ENCODE measurements around the gene ITPRIP.

Gene ITPRIP

DNA sequence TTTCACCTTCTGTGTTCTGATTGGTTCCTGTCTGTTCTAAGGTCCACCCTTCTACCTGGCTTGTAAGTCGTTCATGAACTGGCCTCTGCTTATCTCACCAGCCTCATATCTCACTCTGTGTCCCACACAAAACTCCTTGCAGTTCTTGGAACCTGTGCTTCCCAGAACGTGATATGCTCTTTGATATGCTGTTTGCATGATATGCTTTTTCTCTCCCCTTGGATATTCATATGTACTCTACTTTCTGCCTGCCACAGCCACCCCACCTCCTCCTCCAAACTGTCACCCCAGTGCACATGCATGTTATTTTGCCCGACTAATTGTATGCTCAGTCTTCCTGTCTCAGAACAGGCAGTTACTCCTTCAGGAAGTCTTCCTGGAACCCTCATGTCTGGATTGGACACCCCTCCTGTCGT lies 1.9 kb upstream of the ITPRIP start:
- DNase-seq: no peak

- no peak for DNase-seq
These were observed 1.3 kb upstream of the ITPRIP start for GRCh38 chr10:104339469-104340110.

DNA sequence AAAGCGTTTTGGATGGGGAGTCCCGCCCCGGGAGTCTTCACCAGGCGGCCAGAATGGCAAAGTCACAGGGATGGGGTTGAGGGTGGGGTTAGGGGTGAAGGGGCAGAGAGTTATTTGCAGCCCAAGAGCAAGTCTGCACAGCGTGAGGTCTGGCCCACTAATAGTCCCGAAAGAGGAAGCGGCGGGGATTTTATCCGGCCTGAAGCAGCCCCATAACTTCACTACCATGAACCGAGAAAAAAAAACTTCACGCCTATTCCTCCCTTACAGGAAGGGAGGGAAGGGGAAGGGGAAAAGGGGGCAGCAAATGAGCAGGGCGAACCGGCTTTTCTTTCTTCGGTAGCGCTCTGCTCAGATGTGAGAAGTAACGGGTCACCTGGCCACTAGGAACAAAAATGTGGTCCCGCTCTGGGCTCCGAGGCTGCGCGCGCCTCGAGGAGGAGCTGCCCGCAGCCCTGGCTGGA lies 712 bp downstream of the ITPRIP start:
- DNase-seq: no peak

- no peak for DNase-seq
These were observed 1.3 kb downstream of the ITPRIP start for GRCh38 chr10:104336821-104337467.

- DNase-seq: peak; percentile 78
These were observed 3.2 kb downstream of the ITPRIP start for GRCh38 chr10:104334965-104335650.

- DNase-seq: no peak
These were observed 3.7 kb downstream of the ITPRIP start for GRCh38 chr10:104334561-104334960.

DNA sequence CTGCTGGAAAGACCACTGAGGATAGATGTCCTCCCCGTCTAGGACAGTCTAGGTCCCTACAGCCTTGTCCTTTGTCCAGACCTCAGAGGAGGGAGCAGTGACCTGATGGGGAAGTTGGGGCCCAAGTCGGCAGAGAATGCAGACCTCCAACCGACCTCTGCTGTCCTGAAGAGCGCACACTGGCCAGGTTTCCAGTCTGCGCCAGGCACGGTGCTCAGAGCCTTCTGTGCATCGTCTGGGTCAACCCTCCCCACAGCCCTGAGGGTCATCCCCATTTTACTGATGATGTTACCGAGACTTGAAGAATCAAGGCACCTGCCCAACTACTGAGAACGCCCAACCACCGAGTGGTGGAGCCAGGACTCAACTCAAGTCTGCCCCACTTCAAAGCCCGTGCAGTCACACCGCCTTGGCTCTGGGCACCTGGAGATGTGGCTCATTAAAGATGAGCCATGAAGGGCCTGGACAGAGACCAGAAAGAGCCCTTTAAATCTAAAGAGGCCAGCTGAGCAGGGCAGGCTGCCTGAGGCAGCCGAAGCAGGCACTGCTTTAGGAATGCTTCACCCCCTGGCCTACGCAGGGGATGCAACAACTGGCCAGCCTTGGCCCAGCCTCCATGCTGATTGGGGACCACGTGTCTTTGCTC lies 4.4 kb downstream of the ITPRIP start:
- DNase-seq: no peak

GRCh38 chr10:104333032-104333727 lies 5.1 kb downstream of the ITPRIP start:
- DNase-seq: no peak

GRCh38 chr10:104332243-104333031 lies 5.8 kb downstream of the ITPRIP start:
- no peak for DNase-seq

- DNase-seq: no peak
These were observed 6.9 kb downstream of the ITPRIP start for GRCh38 chr10:104331208-104331838.

DNA sequence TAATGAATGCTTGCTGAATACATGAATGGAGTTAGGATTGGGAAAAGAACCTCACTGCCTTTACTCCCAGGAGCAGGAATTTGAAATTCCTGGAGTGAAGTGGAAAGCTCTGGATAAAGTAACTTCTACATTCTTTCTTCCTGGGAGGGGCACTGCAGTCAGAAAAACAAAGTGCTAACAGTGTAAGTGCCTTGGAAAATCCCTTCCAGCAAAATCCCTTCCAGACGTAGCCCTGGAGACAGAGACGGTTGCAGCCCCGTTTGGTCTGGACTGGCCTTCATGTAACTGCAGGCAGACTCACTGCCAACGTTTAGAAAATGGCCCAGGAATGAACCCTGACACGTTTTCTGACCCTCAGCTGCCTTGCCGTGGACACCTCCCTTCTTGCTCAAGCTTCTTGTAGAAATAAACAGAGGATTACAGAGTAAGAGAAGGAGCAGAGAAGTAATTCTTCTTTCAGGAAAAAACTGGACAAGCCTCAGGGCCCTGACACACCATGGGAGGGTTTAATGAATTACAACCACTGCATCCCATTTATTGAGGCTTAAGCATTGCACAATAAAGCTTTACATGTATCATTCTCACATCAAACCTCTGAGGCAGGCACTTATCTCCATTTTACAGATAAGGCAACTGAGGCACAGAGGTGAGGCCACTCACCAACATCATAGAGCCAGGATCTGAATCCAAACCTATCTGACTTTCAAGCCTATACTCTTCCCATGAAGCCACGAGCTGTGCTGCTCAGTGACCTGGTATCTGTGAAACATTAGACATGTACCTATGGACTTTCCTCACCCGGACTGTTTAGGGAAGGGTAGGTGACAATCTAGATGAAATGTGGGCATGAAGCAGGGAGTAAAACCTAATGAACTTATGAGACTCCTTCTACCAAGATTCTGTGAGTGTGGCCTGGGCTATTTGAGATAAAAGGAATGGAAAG lies 7.8 kb downstream of the ITPRIP start:
- no peak for DNase-seq

GRCh38 chr10:104329735-104330134 lies 8.5 kb downstream of the ITPRIP start:
- no peak for DNase-seq

GRCh38 chr10:104328896-104329710 lies 9.2 kb downstream of the ITPRIP start:
- peak; percentile 40 for DNase-seq

DNA sequence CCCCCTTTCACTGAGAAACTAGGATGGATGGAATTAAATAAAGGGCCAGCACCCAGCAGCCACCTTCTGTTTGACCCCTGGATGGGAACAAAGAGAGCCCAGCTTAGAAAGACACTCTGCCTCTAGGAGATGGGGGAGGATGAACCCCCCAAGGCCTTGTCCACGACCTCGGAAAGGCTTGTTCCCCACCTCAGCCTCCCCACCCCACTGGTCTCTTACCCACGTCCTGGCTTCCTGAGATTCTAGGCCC lies 9.7 kb downstream of the ITPRIP start:
- DNase-seq: no peak

- no peak for DNase-seq
These were observed 10.3 kb downstream of the ITPRIP start for GRCh38 chr10:104327745-104328645.

DNA sequence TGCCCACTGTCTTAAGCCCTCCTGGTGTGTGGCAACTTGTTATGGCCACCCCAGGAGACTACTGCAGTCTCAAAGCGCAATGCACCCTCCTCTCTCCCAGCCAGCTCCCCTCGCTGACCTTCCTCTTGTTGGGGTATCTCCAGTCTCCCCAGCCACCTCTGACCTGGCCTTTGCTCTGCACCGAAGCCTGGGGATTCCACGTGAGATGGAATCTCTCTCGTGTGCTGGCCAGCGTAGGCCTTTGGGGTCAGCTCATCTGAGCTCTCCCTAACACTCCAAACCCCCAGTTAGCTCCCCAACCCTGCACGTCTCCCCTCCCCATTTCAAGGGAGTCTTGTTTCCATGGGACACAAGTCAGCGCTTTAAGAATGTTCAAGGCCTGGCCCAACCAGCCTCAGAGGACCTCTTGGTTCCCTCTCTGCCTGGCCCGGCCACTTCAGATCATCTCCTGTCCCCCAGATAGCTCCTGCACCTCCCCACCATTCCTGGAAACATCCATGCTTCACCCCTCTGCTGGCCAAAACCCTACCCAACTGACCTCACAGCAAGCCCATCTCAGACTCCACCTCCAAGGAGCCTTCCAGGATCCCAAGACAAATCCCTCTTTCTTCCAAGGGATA lies 11.2 kb downstream of the ITPRIP start:
- no peak for DNase-seq

GRCh38 chr10:104325436-104326435 lies 12.5 kb downstream of the ITPRIP start:
- no peak for DNase-seq
